Chondrocyte (in vitro differentiated cells): ENCODE measurements around the gene FTSJ3. TPM values are rescaled to one million over a fixed set of nuclear protein-coding genes. Genes with fewer than 3 reads are reported as not detected.

Source experiments
- DNase-seq: peaks from one replicate; pipeline ENCODE4 v3.0.0; 2021; ENCODE audit warnings: mixed read lengths, low spot score
- H3K27ac Mint-ChIP-seq: one replicate; pipeline ENCODE4 v1.8.0; 2021; ENCODE audit warnings: mild to moderate bottlenecking, moderate library complexity, mixed read lengths; ENCODE audit not compliant: unreplicated experiment
- H3K27me3 Mint-ChIP-seq: 2 replicates; pipeline ENCODE4 v1.8.0; 2021; ENCODE audit warnings: low read depth, mixed read lengths
- H3K36me3 Mint-ChIP-seq: 2 replicates; pipeline ENCODE4 v1.8.0; 2021; ENCODE audit warnings: low read depth, mixed read lengths
- H3K4me1 Mint-ChIP-seq: 2 replicates; pipeline ENCODE4 v1.8.0; 2021; ENCODE audit warnings: low read depth, mild to moderate bottlenecking, mixed read lengths
- H3K4me3 Mint-ChIP-seq: one replicate; pipeline ENCODE4 v1.8.0; 2021; ENCODE audit warnings: mild to moderate bottlenecking, moderate library complexity, mixed read lengths; ENCODE audit not compliant: unreplicated experiment
- H3K9me3 Mint-ChIP-seq: 2 replicates; pipeline ENCODE4 v1.8.0; 2021; ENCODE audit warnings: low read depth, mixed read lengths
- CTCF ChIP-seq: fragments of 200-600 bp; sonication (generic); IDR thresholded peaks from 2 replicates; pipeline ENCODE4 v1.5.0; 2021; ENCODE audit warnings: antibody characterized with exemption, mild to moderate bottlenecking, moderate library complexity
- total RNA-seq: library from RNA; stranded (reverse); gene quantifications from 3 replicates; pipeline ENCODE4 v1.2.1, GENCODE V29; 2021

The FTSJ3 gene
- total RNA-seq, 1 donor from 2014 or later = 26.5 TPM

- Mint-ChIP-seq H3K4me1 (peaks cover 4% of the 10 kb centered on the region), H3K9me3 (no peaks in the 10 kb centered on the region), H3K27me3 (peaks cover 15% of the 10 kb centered on the region)
Observed at GRCh38 chr17:63853260-63853659, 25.8 kb upstream of the FTSJ3 start.

GRCh38 chr17:63850401-63850800 lies 22.9 kb upstream of the FTSJ3 start:
- peaks cover 5% of the 10 kb centered on the region for H3K27me3 Mint-ChIP-seq
- TF ChIP-seq CTCF = no peak
- H3K9me3 Mint-ChIP-seq = no peaks in the 10 kb centered on the region
- H3K4me3 Mint-ChIP-seq = no peak overlapping the region
- H3K4me1 Mint-ChIP-seq = peaks cover 8% of the 10 kb centered on the region
- no peak for DNase-seq
- H3K27ac Mint-ChIP-seq = no peak overlapping the region
- H3K36me3 Mint-ChIP-seq = no peaks in the 10 kb centered on the region

More at GRCh38 chr17:63853260-63853659, 25.8 kb upstream of the FTSJ3 start:
- TF ChIP-seq CTCF = no peak
- Mint-ChIP-seq H3K4me3 (no peak overlapping the region), H3K36me3 (no peaks in the 10 kb centered on the region), H3K27ac (no peak overlapping the region)
- DNase-seq = no peak

- peak; percentile 65 for TF ChIP-seq CTCF
- Mint-ChIP-seq H3K4me1 (peaks cover 11% of the 10 kb centered on the region), H3K27ac (peak overlapping the region; percentile 84), H3K27me3 (peaks cover under 1% of the 10 kb centered on the region), H3K9me3 (no peaks in the 10 kb centered on the region), H3K4me3 (peak overlapping the region; percentile 63), H3K36me3 (no peaks in the 10 kb centered on the region)
- DNase-seq = no peak
Observed at GRCh38 chr17:63848834-63849689, 21.6 kb upstream of the FTSJ3 start.

- Mint-ChIP-seq H3K4me3 (no peak overlapping the region), H3K4me1 (peaks cover 17% of the 10 kb centered on the region), H3K27ac (no peak overlapping the region), H3K36me3 (no peaks in the 10 kb centered on the region), H3K9me3 (no peaks in the 10 kb centered on the region), H3K27me3 (no peaks in the 10 kb centered on the region)
- DNase-seq = no peak
- no peak for TF ChIP-seq CTCF
Observed at GRCh38 chr17:63847525-63848249, 20.2 kb upstream of the FTSJ3 start.

- H3K36me3 Mint-ChIP-seq = no peaks in the 10 kb centered on the region
- no peaks in the 10 kb centered on the region for H3K9me3 Mint-ChIP-seq
- no peak for DNase-seq
- no peak for TF ChIP-seq CTCF
- peaks cover 29% of the 10 kb centered on the region for H3K4me1 Mint-ChIP-seq
- H3K4me3 Mint-ChIP-seq = no peak overlapping the region
- no peaks in the 10 kb centered on the region for H3K27me3 Mint-ChIP-seq
- no peak overlapping the region for H3K27ac Mint-ChIP-seq
Observed at GRCh38 chr17:63845509-63845908, 18.0 kb upstream of the FTSJ3 start.
